ENCODE measurements around the gene COL4A2.
A peak's percentile ranks its signal among the peaks of the same experiment; 100 is the strongest.
"Not testable (repeated sequence)": the region's sequence is repeated elsewhere in the genome, so short reads cannot be mapped to it uniquely, and the experiment has no call there.

COL4A2 gene

GRCh38 chr13:110496281-110496680, 189.2 kb downstream of the COL4A2 start:
- DNase-seq (ENCODE audit: low read depth), result no peak

DNA sequence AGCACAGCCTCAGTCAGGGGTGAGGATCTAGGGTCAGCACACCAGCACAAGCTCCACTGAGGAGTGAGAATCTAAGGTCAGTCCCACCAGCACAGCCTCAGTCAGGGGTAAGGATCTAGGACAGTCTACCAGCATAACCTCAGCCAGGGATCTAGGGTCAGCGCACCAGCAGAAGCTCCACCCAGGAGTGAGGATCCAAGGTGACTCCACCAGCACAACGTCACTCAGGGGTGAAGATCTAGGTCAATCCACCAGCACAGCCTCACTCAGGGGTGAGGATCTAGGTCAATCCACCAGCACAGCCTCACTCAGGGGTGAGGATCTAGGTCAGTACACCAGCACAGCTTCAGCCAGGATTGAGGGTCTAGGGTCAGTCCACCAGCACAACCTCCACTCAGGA, 189.9 kb downstream of the COL4A2 start:
- no peak for DNase-seq (ENCODE audit: low read depth)

DNA sequence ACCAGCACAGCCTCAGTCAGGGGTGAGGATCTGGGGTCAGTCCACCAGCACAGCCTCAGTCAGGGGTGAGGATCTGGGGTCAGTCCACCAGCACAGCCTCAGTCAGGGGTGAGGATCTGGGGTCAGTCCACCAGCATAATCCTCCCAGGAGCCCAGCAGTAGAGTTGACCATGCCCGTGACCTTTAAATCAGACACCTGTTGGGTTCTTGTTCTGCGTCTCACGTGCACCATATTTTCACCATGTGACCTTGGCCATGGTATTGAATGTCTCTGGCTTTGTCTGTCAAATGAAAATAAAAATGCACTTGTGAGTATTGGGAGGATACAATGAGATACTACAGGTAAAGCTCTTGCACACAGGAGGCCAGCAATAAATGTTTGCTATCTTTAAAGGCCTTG, 190.8 kb downstream of the COL4A2 start:
- not testable (repeated sequence) for DNase-seq (ENCODE audit: low read depth)

- DNase-seq (ENCODE audit: low read depth), result no peak
Observed at GRCh38 chr13:110498327-110498726, 191.2 kb downstream of the COL4A2 start.

DNA sequence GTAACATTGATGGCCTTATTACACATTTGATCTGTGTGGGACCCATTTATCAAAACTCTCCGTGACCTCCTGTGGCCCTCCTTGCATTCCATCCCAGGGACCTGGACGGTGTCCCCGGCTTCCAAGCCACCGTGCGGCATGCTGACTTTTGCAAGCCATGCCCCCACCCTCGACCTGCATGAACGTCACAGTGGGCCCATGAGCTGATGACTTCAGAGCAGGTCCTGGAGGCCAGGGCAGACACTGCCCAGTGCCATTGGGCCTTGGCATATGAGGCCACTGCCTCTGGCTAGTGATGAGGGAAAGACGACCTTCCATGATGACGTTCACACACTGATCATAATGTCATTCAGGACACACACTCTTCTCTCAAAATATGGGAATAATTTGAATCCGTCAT, 191.7 kb downstream of the COL4A2 start:
- no peak for DNase-seq (ENCODE audit: low read depth)

GRCh38 chr13:110499621-110500281, 192.7 kb downstream of the COL4A2 start:
- DNase-seq (ENCODE audit: low read depth), result peak; percentile 31

GRCh38 chr13:110500341-110500740, 193.3 kb downstream of the COL4A2 start:
- no peak for DNase-seq (ENCODE audit: low read depth)

- no peak for DNase-seq (ENCODE audit: low read depth)
Observed at GRCh38 chr13:110501188-110501587, 194.1 kb downstream of the COL4A2 start.

GRCh38 chr13:110503037-110503901, 196.2 kb downstream of the COL4A2 start:
- peak; percentile 39 for DNase-seq (ENCODE audit: low read depth)

DNA sequence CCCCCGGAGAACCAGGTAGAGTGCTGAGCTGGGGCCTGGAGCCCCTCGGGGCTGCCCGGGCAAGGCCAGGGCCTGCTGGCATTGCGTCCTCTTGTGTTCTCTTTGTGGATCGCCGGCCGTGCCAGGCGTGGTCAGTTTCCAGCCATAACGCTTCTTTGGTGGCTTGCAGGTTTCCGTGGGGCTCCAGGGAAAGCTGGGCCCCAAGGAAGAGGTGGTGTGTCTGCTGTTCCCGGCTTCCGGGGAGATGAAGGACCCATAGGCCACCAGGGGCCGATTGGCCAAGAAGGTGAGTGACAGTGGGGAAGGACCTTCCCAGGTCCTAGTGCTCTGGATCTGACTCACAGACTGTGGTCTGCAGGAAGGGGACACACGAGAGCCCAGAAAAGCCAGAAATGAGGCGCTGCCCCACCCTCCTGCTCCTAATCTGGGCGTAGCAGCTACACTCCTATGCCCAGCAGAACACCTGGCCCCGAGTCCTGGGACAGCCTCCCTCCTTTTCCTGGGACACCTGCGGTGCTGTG, 197.0 kb downstream of the COL4A2 start:
- DNase-seq (ENCODE audit: low read depth), result no peak

- no peak for DNase-seq (ENCODE audit: low read depth)
Observed at GRCh38 chr13:110505594-110505993, 198.5 kb downstream of the COL4A2 start.

GRCh38 chr13:110506396-110506795, 199.3 kb downstream of the COL4A2 start:
- DNase-seq (ENCODE audit: low read depth), result no peak

DNA sequence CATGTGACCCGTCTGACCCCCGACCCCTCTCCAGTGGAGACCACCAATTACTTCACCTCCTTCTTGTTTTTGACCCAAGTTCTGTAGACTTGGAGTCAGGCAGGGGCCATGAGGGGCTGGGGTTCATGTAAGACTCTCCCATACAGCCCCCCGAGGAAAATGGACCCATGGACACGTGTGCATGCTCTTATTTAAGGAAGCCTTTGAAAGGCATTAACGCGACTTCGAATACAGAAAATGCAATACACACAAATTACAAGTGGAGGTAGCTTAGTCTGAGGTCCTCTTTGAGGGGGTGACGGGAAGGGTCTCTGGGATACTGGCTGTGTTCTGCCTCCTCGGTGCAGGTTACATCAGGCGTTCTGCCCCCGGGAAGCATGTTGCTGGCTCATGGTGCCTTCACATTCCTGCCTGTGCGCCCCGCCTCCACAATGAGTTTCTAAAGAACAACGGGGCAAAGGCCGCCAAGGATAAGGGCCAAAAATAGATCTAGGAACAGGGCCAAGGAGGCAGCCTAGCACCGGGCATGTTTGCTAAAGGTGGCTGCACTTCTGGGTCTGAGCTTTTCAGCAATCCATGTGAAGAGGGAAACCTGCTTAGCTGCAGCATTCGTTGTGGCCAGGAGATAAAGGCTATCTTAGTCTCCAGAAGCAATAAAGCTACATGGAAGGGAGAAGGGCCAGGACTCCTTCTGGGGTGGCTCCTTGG, 199.9 kb downstream of the COL4A2 start:
- peak; percentile 30 for DNase-seq (ENCODE audit: low read depth)

GRCh38 chr13:110507678-110508381, 200.7 kb downstream of the COL4A2 start:
- DNase-seq (ENCODE audit: low read depth), result no peak

GRCh38 chr13:110509478-110509926, 202.4 kb downstream of the COL4A2 start:
- peak; percentile 25 for DNase-seq (ENCODE audit: low read depth)

- DNase-seq (ENCODE audit: low read depth), result no peak
Observed at GRCh38 chr13:110509971-110510786, 203.1 kb downstream of the COL4A2 start.

DNA sequence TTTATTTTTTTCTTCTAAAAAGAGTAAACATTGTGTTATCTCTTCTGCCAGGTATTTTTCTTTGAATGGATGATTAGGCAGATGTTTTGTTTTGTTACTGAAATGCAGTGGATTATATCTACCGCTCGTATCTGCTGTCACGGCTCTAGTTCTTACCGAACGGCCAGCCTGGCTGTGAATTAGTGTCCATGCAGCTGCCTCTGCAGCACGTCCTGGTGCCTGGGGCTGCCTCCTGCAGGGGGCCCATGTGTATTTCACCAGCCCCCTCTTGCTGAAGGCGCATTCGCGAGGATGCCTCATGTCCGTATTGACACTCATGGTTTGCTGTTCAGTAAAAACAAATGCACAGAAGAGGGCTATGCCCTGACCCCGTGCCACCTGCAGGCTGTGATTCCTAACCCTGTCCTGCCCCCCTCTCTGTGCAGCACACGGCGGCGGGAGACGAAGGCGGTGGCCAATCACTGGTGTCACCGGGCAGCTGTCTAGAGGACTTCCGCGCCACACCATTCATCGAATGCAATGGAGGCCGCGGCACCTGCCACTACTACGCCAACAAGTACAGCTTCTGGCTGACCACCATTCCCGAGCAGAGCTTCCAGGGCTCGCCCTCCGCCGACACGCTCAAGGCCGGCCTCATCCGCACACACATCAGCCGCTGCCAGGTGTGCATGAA, 204.6 kb downstream of the COL4A2 start:
- DNase-seq (ENCODE audit: low read depth), result no peak

GRCh38 chr13:110512198-110512740, 205.2 kb downstream of the COL4A2 start:
- no peak for DNase-seq (ENCODE audit: low read depth)

GRCh38 chr13:110516500-110516899, 209.4 kb downstream of the COL4A2 start:
- no peak for DNase-seq (ENCODE audit: low read depth)

Data from iris pigment epithelial cell (primary cell).